ENCODE measurements around the gene NECAP2. TPM values are rescaled to one million over a fixed set of nuclear protein-coding genes. Genes with fewer than 3 reads are reported as not detected.
A peak's percentile ranks its signal among the peaks of the same experiment; 100 is the strongest.
"Not testable (repeated sequence)": the region's sequence is repeated elsewhere in the genome, so short reads cannot be mapped to it uniquely, and the experiment has no call there.

NECAP2 gene
- polyA plus RNA-seq, 3 donors: 78.9 to 223 (median 183) TPM

DNA sequence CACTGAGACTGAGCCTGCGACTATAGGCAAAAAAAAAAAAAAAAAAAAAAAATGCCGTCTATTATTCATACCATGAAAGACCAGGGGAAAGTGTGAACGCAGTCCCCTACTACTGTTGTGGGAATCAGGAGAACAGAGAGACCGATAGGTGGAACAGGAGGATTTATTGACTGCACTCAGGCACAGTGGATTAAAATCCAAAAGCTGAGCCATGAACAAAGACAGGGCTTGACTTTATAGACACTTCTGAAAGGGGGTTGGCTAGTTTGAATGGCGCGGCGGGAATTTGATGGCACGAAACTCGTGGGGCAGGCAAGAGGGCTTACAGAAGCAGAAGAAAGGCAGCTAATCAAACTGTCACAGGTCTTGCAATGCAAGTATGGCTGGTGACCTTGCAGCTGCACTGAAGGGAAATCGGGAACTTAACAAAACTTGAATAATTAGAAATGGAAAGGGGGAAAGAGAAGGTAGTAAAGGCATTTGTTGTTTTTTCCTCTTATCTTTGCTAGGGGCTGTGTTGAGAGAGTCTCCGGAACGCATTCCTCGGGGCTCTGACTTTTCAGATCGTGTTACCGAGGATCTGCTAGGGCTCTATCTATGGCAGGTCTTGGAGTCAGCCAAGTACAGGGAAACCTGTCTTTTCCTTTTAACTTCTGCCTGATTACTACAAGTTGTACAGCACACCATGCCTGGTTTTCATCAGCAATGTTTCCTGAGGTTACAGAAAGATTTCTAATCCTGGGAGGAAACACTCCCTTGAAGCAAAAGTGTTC is 66.0 kb downstream of the NECAP2 start:
- not testable (repeated sequence) for H3K4me1 Mint-ChIP-seq

GRCh38 chr1:16508861-16509445 is 68.4 kb downstream of the NECAP2 start:
- H2AFZ ChIP-seq (ENCODE audit: insufficient read depth, low read depth, low read length, poor library complexity, severe bottlenecking); H3K36me3 ChIP-seq (replicated peaks in 1 of 2; ENCODE audit: control insufficient read depth in 1 of 2, insufficient read depth in 2 of 2, low read length in 2 of 2); H3K9ac ChIP-seq (ENCODE audit: insufficient read depth, low read length, poor library complexity, severe bottlenecking); H3K4me3 ChIP-seq (replicated peaks in 1 of 3; ENCODE audit: low read depth in 2 of 3, low read length in 3 of 3); H3K27ac ChIP-seq (ENCODE audit: low read depth in 1 of 2, low read length in 2 of 2); intact Hi-C loops (cut with micrococcal nuclease); H3K4me2 ChIP-seq (replicated peaks; ENCODE audit: extremely low read depth, low read length, poor library complexity, severe bottlenecking); H3K36me3 Mint-ChIP-seq; H3K4me1 Mint-ChIP-seq; H3K27me3 Mint-ChIP-seq (ENCODE audit: low read depth in 3 of 3); H3K4me3 Mint-ChIP-seq; H3K79me2 ChIP-seq (ENCODE audit: insufficient read depth, low read length); H3K4me1 ChIP-seq (ENCODE audit: control insufficient read depth in 1 of 2, insufficient read depth in 2 of 2, low read length in 2 of 2); H3K27me3 ChIP-seq (ENCODE audit: control insufficient read depth in 2 of 2, insufficient read depth in 2 of 2, low read length in 2 of 2); H4K20me1 ChIP-seq (ENCODE audit: insufficient read depth, low read length); H3K27ac Mint-ChIP-seq: not testable (repeated sequence)
- DNase-seq: peak in 2 of 3 donors; percentile 16 to 21
- H3K9me3 ChIP-seq (replicated peaks in 1 of 2; ENCODE audit: control insufficient read depth in 1 of 2, insufficient read depth in 1 of 2, low read length in 2 of 2): peaks cover 8 to 19% of the 10 kb centered on the region in 2 donors
- WGBS (ENCODE audit: insufficient coverage): 82% methylated on average over 5 of the region's 8 CpGs
- H3K9me3 Mint-ChIP-seq: peaks cover 0 to 12% (median 2%) of the 10 kb centered on the region in 7 donors

More for the DNA sequence above, 66.0 kb downstream of the NECAP2 start:
- H3K27ac ChIP-seq (ENCODE audit: low read depth in 1 of 2, low read length in 2 of 2); H3K4me2 ChIP-seq (replicated peaks; ENCODE audit: extremely low read depth, low read length, poor library complexity, severe bottlenecking); H3K79me2 ChIP-seq (ENCODE audit: insufficient read depth, low read length); H3K4me3 ChIP-seq (replicated peaks in 1 of 3; ENCODE audit: low read depth in 2 of 3, low read length in 3 of 3); H3K4me1 ChIP-seq (ENCODE audit: control insufficient read depth in 1 of 2, insufficient read depth in 2 of 2, low read length in 2 of 2); H3K27me3 ChIP-seq (ENCODE audit: control insufficient read depth in 2 of 2, insufficient read depth in 2 of 2, low read length in 2 of 2); H3K27ac Mint-ChIP-seq; H3K36me3 ChIP-seq (replicated peaks in 1 of 2; ENCODE audit: control insufficient read depth in 1 of 2, insufficient read depth in 2 of 2, low read length in 2 of 2); intact Hi-C loops (cut with micrococcal nuclease); H3K36me3 Mint-ChIP-seq; H4K20me1 ChIP-seq (ENCODE audit: insufficient read depth, low read length); H3K27me3 Mint-ChIP-seq (ENCODE audit: low read depth in 3 of 3); H3K9ac ChIP-seq (ENCODE audit: insufficient read depth, low read length, poor library complexity, severe bottlenecking); H3K4me3 Mint-ChIP-seq; DNase-seq; H2AFZ ChIP-seq (ENCODE audit: insufficient read depth, low read depth, low read length, poor library complexity, severe bottlenecking): not testable (repeated sequence)
- H3K9me3 Mint-ChIP-seq: peaks cover 0 to 12% (median 2%) of the 10 kb centered on the region in 7 donors
- 74% methylated on average over 3 of the region's 15 CpGs for WGBS (ENCODE audit: insufficient coverage)
- H3K9me3 ChIP-seq (replicated peaks in 1 of 2; ENCODE audit: control insufficient read depth in 1 of 2, insufficient read depth in 1 of 2, low read length in 2 of 2): peaks cover 8 to 19% of the 10 kb centered on the region in 2 donors

Other genes with a start within 250 kb of the NECAP2 start
- 1 to 10 TPM; 2.2 to 7.9 (median 2.3) TPM for gene ARHGEF19, start 228.1 kb upstream of the NECAP2 start, polyA plus RNA-seq
- 1 to 10 TPM in 2 of 3 donors, under 1 TPM in 1; 0.54 to 1.7 (median 1.4) TPM for gene CPLANE2, start 203.5 kb upstream of the NECAP2 start, polyA plus RNA-seq
- gene FBXO42, start 88.2 kb upstream of the NECAP2 start, polyA plus RNA-seq: 10 to 100 TPM; 11.6 to 18.4 (median 16.9) TPM
- 10 to 100 TPM; 46.4 to 50.5 (median 47.2) TPM for gene SZRD1, start 73.5 kb upstream of the NECAP2 start, polyA plus RNA-seq
- gene SPATA21, start 3.3 kb upstream of the NECAP2 start, polyA plus RNA-seq: not detected
- gene RNU1-1, start 73.6 kb downstream of the NECAP2 start, polyA plus RNA-seq: not detected
- gene NBPF1, start 172.8 kb downstream of the NECAP2 start, polyA plus RNA-seq: 1 to 10 TPM; 2.6 to 9.0 (median 4.3) TPM
- not detected for gene RNU1-3, start 226.2 kb downstream of the NECAP2 start, polyA plus RNA-seq

Data from CD14-positive monocyte (primary cell).